ENCODE measurements around the gene C2CD4B.

GRCh38 chr15:62125773-62126172 is 39.3 kb downstream of the C2CD4B start:
- TF ChIP-seq EZH2 (IDR thresholded peaks at IDR 0.05; ENCODE audit: insufficient read depth, poor library complexity, severe bottlenecking) = no peak
- TF ChIP-seq EZH2phosphoT487 (IDR thresholded peaks at IDR 0.05; ENCODE audit: insufficient read depth, low read depth) = no peak

Data from GM23248 (cell line).